GM21576 (cell line): ENCODE results near the gene TAS2R43.
"Not testable (repeated sequence)": the region's sequence is repeated elsewhere in the genome, so short reads cannot be mapped to it uniquely, and the experiment has no call there.

Experiments
- ATAC-seq: cut with Tn5 transposase; IDR thresholded peaks from one replicate; pipeline ENCODE4 v1.9.1; 2021; ENCODE audit warnings: mild to moderate bottlenecking, moderate library complexity; ENCODE audit not compliant: unreplicated experiment

TAS2R43 gene, protein sequence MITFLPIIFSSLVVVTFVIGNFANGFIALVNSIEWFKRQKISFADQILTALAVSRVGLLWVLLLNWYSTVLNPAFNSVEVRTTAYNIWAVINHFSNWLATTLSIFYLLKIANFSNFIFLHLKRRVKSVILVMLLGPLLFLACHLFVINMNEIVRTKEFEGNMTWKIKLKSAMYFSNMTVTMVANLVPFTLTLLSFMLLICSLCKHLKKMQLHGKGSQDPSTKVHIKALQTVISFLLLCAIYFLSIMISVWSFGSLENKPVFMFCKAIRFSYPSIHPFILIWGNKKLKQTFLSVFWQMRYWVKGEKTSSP

DNA sequence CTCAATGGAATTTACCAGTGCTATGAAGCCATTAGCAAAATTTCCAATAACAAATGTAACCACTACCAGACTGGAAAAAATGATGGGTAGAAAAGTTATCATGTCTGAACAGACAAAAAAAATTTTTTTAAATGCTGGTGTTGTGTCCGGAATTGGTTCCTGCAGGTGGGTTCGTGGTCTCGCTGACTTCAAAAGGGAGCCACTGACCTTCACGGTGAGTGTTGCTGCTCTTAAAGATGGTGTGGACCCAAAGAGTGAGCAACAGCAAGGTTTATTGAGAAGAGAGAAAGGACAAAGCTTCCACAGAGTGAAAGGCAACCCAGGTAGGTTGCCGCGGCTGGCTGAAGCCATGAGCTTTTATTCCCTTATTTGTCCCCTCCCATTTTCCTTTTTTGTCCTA is at the start of gene TAS2R43:
Gene TAS2R43, minus strand, starts transcription at position 186 of the 400 bp plus-strand sequence. Its CDS starts 84 bp downstream, at position 102.
- ATAC-seq: no peak

DNA sequence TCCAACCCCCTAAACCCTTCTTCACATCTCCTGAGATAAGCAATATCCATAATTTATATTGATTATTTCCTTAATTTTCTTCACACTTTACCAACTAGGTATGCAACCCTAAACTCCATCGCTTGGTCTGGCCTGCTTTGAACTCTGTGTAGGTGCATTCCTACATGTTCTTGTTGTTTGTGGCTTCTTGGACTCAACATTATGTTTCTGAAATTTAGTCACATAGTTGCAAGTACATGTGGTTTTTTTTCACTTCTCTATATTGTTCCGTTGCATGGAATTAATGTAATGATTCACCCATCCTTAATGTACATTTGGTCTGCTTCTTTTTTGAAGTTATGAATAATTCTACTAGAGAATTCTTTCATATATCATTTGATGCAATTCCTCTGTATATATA is 44.0 kb upstream of the TAS2R43 start:
- no peak for ATAC-seq

DNA sequence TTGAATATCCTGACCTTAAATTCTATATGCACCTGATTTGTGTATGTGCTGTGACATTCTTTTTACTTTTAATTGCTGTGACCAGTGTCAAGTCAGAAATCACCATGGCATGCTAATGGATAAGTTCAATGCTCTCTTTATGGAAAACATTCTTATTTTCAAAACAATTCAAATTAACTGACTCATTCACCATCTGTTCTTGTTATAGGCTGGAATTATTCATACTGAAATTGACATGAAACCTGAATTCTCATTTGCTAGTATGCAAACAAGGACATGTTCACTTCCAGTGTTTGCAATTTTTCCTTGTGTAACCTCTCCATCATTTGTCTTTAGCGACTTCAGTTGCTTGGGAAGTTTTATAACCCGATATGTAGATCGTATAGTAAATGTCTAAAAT is 42.2 kb upstream of the TAS2R43 start, which contains the start of gene TAS2R30:
Gene TAS2R30, minus strand, starts transcription at position 340 of the 400 bp plus-strand sequence. CDS start 400 bp downstream, outside the sequence.
- ATAC-seq: no peak

DNA sequence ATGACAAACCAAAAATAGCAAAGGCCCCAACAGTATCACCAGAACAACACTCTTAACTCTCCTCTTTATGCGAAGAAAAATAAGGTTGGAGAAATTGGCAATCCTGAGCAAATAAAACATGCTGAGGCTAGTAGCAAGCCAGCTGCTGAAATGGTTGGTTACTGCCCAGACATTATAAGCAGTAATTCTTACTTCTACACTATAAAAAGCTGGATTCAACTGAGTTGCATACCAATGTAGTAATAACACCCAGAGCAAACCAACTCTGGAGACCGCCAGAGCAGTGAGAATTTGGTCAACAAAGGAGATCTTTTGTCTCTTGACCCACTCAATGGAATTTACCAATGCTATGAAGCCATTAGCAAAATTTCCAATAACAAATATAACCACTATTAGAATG is 41.7 kb upstream of the TAS2R43 start:
- no peak for ATAC-seq

DNA sequence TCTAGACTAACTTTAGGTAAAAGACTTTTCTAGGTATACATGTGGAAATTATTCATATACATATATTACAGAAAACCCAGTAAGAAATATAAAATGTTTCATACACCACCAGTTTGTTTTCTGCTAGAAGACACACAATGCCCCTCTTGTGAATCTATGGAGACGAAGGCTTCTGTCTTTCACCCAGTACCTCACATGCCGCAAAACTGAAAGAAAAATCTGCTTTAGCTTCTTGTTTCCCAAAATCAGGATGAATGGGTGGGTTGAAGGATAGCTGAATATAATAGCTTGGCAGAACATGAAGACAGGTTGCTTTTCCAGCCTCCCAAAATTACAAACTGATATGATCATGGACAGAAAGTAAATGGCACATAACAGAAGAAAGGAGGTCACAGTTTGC is 41.0 kb upstream of the TAS2R43 start:
- no peak for ATAC-seq

DNA sequence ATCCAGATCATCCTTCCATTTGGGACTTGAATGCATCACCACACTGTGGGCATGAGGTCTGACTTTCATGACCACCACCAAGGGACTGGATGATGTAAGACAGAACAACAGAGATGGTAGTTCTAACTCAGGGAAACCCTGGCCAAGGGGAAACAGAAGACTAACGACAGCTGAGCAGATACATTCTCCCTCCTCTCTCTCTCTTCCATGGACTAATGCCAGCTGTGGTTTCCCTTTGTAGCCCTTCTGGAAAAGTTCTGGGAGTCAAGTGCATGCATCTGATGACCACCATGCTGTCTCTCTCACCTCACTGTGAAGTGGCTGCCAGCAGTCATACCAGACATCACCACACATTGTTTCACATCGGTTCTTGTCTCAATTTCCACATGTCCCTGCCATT is 38.9 kb upstream of the TAS2R43 start:
- ATAC-seq: no peak

DNA sequence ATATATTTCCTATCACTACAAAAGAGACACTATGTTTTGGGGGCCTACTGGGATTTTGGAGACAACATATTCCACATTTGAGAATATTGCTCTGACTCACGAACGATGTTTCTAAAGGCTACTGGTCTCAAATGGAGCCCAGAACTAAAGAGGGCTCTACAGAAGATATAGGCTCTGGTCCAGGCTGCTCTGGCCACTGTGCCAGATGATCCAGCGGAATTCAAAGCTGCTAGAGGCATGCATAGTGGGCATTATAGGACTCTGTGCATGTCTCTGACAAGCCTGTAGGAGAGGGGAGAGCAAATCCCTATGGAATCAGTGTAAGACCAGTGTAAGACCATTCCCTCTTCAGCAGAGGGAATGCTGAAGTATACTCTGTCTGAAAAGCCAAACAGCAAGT is 38.3 kb upstream of the TAS2R43 start:
- ATAC-seq: no peak

DNA sequence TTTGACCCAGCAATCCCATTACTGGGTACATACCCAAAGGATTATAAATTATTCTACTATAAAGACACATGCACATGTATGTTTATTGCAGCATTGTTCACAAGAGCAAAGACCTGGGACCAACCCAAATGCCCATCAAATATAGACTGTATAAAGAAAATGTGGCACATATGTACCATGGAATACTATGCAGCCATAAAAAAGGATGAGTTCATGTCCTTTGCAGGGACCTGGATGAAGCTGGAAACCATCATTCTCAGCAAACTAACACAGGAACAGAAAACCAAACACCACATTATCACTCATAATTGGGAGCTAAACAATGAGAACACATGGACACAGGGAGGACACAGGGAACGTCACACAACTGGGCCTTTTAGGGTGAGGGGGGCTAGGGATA is 22.0 kb upstream of the TAS2R43 start:
- not testable (repeated sequence) for ATAC-seq

DNA sequence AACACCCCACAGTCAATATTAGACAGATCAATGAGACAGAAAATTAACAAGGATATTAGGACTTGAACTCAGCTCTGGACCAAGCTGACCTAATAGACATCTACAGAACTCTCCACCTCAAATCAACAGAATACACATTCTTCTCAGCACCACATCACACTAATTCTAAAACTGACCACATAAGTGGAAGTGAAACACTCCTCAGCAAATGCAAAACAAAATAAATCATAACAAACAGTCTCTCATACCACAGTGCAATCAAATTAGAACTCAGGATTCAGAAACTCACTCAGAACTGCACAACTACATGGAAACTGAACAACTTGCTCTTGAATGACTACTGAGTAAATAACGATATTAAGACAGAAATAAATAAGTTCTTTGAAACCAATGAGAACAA is 19.1 kb upstream of the TAS2R43 start:
- ATAC-seq: not testable (repeated sequence)

DNA sequence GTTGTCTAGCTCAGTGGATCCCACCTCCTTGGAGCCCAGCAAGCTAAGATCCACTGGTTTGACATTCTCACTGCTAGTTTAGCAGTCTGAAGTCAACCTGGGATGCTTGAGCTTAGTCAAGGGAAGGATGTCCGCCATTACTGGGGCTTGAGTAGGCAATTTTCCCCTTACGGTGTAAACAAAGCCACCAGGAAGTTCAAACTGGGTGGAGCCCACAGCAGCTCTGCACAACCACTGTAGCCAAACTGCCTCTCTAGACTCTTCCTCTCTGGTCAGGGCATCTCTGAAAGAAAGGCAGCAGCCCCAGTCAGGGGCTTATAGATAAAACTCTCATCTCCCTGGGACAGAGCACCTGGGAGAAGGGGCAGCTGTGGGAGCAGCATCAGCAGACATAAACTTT is 16.7 kb upstream of the TAS2R43 start:
- no peak for ATAC-seq

DNA sequence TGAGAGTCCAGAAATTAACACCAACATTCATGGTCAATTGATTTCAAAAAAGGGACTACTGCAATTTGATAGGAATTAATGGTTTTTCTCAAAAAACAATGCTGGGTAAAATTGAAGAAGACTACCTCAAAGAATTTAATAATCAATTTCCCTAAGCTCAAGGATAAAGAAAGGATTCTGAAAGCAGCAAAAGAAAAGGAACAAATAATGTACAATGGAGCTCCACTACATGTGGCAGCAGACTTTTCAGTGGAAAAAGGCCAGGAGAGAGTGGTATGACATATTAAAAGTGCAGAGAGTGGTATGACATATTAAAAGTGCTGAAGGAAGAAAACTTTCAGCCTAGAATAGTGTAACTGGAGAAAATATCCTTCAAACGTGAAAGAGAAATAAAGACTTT is 15.6 kb upstream of the TAS2R43 start:
- ATAC-seq: no peak

DNA sequence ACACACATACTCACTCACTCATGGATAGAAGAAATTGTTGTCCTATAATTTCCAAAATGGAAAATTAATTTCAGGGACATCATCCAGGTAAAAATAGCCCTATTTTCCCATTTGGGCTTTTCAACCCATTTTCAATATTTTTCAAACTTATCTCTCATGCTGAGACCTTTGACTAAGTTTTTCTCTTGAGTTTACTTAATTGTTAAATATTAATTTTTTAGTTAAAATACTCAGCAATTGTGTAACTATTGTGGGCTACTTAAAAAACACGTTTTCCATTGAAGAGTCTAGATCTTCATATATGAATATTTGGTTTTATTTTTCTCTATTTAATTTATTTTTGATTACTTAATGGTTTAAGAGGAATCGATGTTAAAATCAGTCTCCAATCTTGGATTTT is 14.2 kb upstream of the TAS2R43 start:
- no peak for ATAC-seq

DNA sequence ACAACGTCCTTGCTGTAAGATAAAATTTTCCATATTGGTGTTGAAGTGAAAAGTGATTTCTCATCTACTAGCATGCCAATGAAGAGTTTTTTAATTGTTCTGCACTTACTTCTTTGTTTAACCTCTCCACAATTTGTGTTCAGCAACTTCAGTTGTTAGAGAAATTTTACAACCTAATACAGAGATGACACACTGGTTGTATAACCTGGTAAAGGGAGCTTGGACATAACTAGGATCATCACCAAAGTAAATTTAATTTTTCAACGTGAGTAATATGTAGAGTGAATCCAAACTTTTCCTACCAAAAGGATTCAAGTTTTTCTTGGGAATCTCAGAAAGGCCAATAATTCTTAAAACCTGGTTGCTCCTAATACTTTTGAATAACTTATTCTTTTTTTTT is 13.4 kb upstream of the TAS2R43 start:
- no peak for ATAC-seq

DNA sequence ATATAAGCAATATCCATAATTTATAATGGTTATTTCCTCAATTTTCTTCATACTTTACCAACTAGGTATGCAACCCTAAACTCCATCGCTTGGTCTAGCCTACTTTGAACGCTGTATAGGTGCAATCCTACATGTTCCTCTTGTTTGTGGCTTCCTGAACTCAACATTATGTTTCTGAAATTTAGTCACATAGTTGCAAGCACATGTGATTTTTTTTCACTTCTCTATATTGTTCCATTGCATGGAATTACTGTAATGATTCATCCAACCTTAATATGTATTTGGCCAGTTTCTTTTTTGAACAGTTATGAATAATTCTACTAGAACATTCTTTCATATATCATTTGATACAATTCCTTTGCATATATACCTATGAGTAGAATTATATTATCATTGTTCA is 2.8 kb upstream of the TAS2R43 start:
- not testable (repeated sequence) for ATAC-seq

DNA sequence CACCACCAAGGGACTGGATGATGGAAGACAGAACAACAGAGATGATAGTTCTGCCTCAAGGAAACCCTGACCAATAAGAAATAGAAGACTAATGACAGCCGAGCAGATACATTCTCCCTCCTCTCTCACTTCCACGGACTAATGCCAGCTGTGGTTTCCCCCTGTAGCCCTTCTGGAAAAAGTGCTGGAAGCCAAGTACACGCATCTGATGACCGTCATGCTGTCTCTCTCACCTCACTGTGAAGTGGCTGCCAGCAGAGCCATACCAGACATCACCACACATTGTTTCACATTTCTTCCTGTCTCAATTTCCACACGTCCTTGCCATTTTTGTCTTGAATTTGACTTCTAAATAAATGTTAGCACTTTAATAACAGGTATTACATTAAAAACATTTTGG is 2.9 kb downstream of the TAS2R43 start:
- ATAC-seq: no peak

DNA sequence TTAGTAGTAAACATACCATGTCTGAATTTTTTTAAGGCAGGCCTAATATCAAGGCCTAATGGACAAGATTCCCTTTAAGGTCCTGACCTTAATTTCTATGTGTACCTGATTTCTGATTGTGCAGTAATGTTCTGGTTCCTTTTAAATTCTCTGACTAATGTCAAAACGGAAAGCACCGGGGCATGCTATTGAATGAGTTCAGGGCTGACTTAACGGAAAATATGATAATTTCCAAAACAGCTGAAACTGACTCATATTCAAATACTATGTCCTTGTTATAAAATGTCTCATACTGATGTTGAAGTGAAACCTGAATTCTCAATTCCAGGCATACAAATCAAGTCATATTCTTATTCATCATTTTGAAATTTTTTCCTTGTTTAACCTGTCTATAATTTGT is 6.7 kb downstream of the TAS2R43 start:
- no peak for ATAC-seq

DNA sequence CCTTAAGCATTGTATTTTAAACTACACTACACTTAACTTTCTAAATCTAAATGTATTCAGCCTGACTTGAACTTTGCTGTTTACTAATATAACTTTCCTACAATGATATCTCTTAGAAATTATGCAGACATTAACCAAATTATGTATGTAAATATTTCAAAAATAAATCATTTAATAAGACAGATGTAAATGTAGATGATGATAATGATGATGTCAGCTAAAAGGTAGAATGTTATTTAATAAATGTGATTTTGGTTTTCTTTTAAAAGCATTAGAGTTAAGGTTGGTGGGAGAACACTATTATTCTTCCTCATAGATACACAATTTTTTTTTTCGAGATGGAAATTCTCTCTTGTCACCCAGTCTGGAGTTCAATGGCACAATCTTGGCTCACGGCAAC is 10.1 kb downstream of the TAS2R43 start:
- ATAC-seq: no peak

DNA sequence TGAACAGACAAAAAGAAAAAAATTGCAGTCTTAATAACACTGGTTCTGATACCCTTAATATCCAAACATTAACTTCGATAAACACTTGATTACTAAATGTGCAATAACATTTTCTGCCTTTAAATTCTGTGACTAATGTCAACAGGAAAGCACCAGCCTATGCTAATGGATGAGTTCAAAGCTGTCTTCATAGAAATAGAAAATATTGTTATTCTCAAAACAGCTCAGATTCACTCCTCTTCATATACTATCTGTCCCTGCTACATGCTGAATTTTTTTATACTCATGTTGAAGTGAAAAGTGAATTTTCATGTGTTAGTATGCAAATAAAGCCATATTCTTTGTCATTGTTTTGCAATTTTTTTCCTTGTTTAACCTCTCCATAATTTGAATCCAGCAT is 13.9 kb downstream of the TAS2R43 start:
- ATAC-seq: no peak

DNA sequence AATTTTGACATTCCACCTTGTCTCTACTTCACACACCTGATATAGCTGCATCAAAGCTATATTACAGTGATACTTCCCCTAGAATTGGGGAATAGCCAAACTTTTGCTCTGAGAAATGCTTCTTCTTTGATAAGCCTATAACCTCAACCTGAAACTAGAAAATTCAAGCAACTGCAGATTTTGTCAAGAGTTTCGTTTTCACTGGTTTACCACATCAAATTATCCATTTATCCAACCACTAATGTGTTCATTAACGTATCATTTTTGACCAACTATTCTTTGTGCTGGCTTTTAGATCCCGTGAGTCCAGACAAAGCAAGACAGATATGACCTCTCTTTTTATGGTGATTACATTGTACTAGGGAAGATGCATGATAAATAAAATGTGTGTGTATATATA is 16.5 kb downstream of the TAS2R43 start:
- no peak for ATAC-seq

DNA sequence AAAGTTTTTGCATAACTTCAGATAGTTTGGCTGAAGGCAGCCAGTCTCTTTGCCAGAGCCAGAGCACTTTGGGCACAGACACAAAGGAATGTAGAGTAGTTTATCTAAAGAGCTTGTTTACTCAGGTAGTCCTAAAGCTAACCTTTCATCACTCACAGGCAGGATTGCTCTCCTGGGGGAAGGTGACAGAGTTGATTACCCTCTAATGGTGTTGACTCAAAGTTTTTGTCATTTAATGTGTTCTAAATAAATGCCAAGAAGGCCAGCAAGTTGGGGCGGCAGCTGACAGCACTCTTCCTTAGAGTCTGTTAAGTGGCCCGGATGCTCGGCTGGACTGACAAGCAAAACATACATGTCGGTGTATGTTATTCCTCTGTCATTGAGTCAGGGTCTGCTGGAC is 20.7 kb downstream of the TAS2R43 start:
- ATAC-seq: no peak

DNA sequence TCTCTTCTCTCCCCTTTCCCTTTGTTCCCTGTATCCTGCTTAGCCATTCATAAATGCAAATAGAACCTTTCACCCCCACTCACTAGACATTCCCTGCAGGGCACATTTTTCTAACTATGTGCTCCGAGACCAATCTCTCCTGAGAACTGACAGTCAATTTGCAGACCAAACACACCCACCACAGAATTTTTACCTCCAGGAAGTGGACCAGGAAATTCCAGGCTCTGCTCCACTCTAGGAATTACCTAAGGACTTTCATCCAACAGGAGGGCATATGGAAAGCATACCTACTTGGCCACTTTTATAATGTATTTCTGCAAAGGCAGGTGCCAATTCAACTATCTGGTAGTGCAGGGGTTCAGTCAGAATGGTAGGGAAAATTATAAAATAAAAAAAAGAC is 21.1 kb downstream of the TAS2R43 start:
- ATAC-seq: no peak

DNA sequence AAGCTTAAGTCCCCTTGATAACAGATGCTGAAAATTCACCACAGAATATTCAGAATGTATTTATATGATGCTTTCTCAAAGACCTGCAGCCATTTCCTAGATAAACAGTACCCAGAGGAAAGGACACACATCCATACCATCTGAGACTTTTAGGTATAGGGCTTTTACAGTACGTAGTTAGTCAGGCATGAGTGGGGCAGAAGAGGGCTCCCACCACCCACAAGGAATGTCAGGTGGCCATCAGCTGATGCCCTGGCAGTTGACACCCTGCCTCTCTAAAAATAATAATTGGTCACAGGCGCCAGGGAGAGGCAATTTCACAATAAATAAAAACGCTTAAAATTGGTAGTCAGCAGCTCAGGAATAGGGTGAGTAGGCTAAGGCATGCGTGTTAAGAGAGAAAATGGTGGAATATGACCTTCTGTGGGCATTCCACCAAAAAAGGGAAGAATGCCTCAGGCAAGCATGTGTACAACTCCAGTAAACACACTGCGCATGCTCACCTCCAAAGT is 22.2 kb downstream of the TAS2R43 start:
- ATAC-seq: no peak

DNA sequence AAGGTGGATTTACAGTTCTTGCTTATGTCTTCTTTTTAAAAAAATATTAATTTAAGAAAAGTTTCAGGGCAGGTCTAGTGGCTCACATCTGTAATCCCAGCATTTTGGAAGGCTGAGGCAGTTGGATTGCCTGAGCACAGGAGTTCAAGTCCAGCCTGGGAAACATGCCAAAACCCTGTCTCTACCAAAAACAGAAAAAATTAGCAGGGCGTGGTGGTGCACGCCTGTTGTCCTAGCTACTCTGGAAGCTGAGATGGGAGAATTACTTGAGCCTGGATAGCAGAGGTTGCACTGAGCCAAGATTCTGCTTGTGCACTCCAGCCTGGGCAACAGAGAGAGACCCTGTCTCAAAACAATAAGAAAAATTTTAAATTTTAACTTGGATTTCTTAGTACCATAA is 24.6 kb downstream of the TAS2R43 start:
- no peak for ATAC-seq
